ENCODE measurements around the gene ALDH3B2.

ALDH3B2 gene

GRCh38 chr11:67613960-67614715 is 60.3 kb downstream of the ALDH3B2 start:
- no peak for DNase-seq (ENCODE audit: low spot score)

GRCh38 chr11:67613313-67613959 is 61.0 kb downstream of the ALDH3B2 start:
- DNase-seq (ENCODE audit: low spot score) = no peak

- DNase-seq (ENCODE audit: low spot score) = no peak
Observed at GRCh38 chr11:67612751-67613150, 61.7 kb downstream of the ALDH3B2 start.
